A673 (cell line): ENCODE measurements around the gene MYOZ3. TPM values are rescaled to one million over a fixed set of nuclear protein-coding genes. Genes with fewer than 3 reads are reported as not detected.

ENCODE experiments used
- BruUV-seq: library from RNA; stranded (reverse); fragments of 400-500 nt; replicated peaks from 2 replicates; lab custom pipeline; 2021; lab: Mats Ljungman, UMichigan
- CTCF ChIA-PET: fragments of 300-600 bp; sonication (Branson Sonifier 250); formaldehyde crosslinking; loops from one replicate; lab custom pipeline; 2022; ENCODE audit warnings: antibody characterized with exemption; lab: Charles Lee
- POLR2A ChIA-PET: fragments of 300-600 bp; sonication (Branson Sonifier 250); formaldehyde crosslinking; loops from one replicate; lab custom pipeline; 2022; ENCODE audit warnings: antibody characterized with exemption; ENCODE audit not compliant: low non-redundant PET; lab: Charles Lee
- DNase-seq: peaks from one replicate; pipeline ENCODE4 v3.0.0-alpha.2; 2015; ENCODE audit warnings: low spot score
- H3K27ac ChIP-seq: fragments of 200-600 bp; sonication (generic); 2 replicates; pipeline ENCODE4 v1.5.1; 2016; ENCODE audit warnings: mixed run types, low read depth, mild to moderate bottlenecking, mixed read lengths, antibody characterized with exemption, low read length; ENCODE audit not compliant: poor library complexity, severe bottlenecking
- H3K27me3 ChIP-seq: fragments of 200-600 bp; sonication (generic); replicated peaks from 2 replicates; pipeline ENCODE4 v1.6.1; 2017; ENCODE audit warnings: mixed run types, low read depth, mild to moderate bottlenecking, mixed read lengths, antibody characterized with exemption, low read length; ENCODE audit not compliant: insufficient read depth, poor library complexity
- H3K36me3 ChIP-seq: fragments of 200-600 bp; sonication (generic); 2 replicates; pipeline ENCODE4 v1.6.1; 2016; ENCODE audit warnings: mixed run types, mild to moderate bottlenecking, mixed read lengths, antibody characterized with exemption, low read length; ENCODE audit not compliant: insufficient read depth, poor library complexity, severe bottlenecking
- H3K4me1 ChIP-seq: fragments of 200-600 bp; sonication (generic); 2 replicates; pipeline ENCODE4 v1.6.1; 2017; ENCODE audit warnings: mixed run types, mild to moderate bottlenecking, mixed read lengths, antibody characterized with exemption, low read length; ENCODE audit not compliant: insufficient read depth, poor library complexity, severe bottlenecking
- H3K4me3 ChIP-seq: fragments of 200-600 bp; sonication (generic); 2 replicates; pipeline ENCODE4 v1.5.1; 2016; ENCODE audit warnings: low read depth, mixed run types, mild to moderate bottlenecking, mixed read lengths, low read length; ENCODE audit not compliant: poor library complexity, severe bottlenecking
- H3K9me3 ChIP-seq: fragments of 200-600 bp; sonication (generic); 2 replicates; pipeline ENCODE4 v1.6.1; 2016; ENCODE audit warnings: mixed run types, low read depth, mild to moderate bottlenecking, mixed read lengths, antibody characterized with exemption, low read length; ENCODE audit not compliant: poor library complexity, severe bottlenecking
- EZH2 ChIP-seq: fragments of 200-600 bp; sonication (generic); IDR thresholded peaks from 2 replicates; pipeline ENCODE4 v1.6.1; 2017; ENCODE audit warnings: borderline replicate concordance, low read depth, mild to moderate bottlenecking, mixed read lengths, antibody characterized with exemption, low read length; ENCODE audit not compliant: poor library complexity, severe bottlenecking
- intact Hi-C: fragments of 100-400 bp; cut with micrococcal nuclease; formaldehyde crosslinking; loops from one replicate; pipeline ENCODE4 v1.10.0; 2022; ENCODE audit not compliant: unreplicated experiment
- total RNA-seq: library from RNA; stranded (reverse); gene quantifications from 2 replicates; pipeline ENCODE4 v1.2.3, GENCODE V29; 2021
- TF ChIP-seq, protein P1 (sequence below): fragments of 300-800, 200-600 bp; sonication (generic); conservative IDR thresholded peaks from 2 replicates; pipeline ENCODE4 v1.5.1; 2017; ENCODE audit warnings: low read depth, mild to moderate bottlenecking, antibody characterized with exemption, low read length, moderate library complexity, mixed read lengths

Gene MYOZ3
- total RNA-seq, 1 experiment from 2014 or later, result 2.4 TPM

DNA sequence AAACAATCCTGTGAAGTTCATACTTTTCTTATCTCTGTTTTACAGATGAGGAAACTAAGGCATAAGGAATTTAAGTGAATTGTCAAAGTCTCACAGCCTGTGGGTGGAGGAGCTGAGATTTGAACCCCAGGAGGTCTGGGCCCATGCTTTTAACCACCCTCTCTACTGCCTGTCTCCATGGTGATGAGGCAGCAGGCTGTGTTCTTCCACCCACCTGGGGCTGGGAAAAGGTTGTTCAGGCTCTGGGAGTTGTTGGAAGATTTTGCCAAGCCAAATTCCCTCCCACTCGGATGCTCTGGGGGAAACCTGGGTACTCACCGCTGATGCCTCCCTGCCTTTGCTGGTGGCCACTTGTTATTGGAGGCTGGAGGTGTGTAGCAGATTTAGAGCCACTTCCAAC lies 38.9 kb upstream of the MYOZ3 start:
- no peak for DNase-seq
- ChIA-PET POLR2A (no interaction called here), CTCF (no interaction called here)
- H3K27ac ChIP-seq, result no peak overlapping the region
- TF ChIP-seq, protein P1, sequence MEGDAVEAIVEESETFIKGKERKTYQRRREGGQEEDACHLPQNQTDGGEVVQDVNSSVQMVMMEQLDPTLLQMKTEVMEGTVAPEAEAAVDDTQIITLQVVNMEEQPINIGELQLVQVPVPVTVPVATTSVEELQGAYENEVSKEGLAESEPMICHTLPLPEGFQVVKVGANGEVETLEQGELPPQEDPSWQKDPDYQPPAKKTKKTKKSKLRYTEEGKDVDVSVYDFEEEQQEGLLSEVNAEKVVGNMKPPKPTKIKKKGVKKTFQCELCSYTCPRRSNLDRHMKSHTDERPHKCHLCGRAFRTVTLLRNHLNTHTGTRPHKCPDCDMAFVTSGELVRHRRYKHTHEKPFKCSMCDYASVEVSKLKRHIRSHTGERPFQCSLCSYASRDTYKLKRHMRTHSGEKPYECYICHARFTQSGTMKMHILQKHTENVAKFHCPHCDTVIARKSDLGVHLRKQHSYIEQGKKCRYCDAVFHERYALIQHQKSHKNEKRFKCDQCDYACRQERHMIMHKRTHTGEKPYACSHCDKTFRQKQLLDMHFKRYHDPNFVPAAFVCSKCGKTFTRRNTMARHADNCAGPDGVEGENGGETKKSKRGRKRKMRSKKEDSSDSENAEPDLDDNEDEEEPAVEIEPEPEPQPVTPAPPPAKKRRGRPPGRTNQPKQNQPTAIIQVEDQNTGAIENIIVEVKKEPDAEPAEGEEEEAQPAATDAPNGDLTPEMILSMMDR, result no peak
- no peak for TF ChIP-seq EZH2
- no peaks in the 10 kb centered on the region for H3K27me3 ChIP-seq
- H3K4me3 ChIP-seq, result no peak overlapping the region
- no peaks in the 10 kb centered on the region for H3K36me3 ChIP-seq
- H3K9me3 ChIP-seq, result no peaks in the 10 kb centered on the region
- H3K4me1 ChIP-seq, result peaks cover 81% of the 10 kb centered on the region
- no TSS peak for BruUV-seq
- intact Hi-C loops, result no loop called here

DNA sequence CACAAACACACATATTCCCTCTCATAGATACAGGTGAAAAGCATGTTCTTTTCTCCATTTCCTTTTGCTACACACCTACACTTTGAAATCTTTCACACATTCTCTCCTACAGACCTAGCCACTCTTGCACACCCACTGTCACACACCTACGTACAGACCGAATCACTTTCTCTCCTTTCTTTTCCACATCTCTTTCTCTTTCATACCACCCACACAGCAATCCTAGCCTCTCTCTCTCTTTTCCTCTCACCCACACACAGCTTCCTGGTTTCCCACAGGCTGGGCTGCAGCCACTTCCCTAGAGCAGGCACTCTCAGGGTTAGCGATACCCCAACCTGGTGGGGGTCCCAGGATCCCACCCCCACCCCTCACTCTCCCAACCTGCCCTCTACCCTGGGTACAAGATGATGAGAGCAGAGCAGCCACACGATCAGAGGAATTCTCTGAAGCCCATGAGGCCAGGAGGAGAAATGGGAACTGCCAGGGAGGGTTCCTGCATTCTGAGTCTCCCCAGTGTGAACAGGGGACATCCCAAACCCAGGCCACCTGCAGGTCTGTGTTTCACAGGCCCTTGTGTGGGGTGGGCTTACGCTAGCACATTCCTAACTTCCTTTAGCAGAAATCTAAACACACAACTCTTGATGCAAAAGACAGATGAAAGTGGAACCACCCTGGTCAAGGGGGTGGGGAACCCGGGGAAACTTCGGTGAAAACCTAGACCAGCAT lies 37.7 kb upstream of the MYOZ3 start:
- POLR2A ChIA-PET, result interaction anchor here (0.6 kb wide), 1 partner anchor 17 kb away, joined by 3 read pairs; no protein-coding TSS in a partner anchor

DNA sequence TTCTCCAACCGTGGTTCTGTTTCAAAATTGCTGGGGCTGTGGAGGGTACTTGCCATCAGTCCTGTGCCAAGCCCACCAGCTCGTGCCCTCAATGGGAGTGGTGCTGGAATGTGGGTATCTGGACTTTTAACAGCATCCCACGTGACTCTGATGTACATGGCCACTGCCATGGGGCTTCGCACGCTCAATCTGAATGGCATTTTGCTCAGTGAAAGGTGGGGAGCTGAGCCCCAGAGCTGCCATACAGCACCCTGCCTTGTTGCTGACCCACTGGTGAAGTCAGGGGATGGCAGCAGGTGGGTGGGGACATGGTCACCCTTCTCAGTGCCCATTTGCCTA lies 37.2 kb upstream of the MYOZ3 start:
- BruUV-seq, result no TSS peak
- Histone ChIP-seq H3K4me3 (no peak overlapping the region), H3K9me3 (no peaks in the 10 kb centered on the region), H3K36me3 (no peaks in the 10 kb centered on the region), H3K27ac (no peak overlapping the region), H3K27me3 (no peaks in the 10 kb centered on the region), H3K4me1 (peaks cover 71% of the 10 kb centered on the region)
- POLR2A ChIA-PET, result no interaction called here
- CTCF ChIA-PET, result no interaction called here
- no peak for TF ChIP-seq EZH2
- TF ChIP-seq, protein P1, result no peak
- intact Hi-C loops, result no loop called here
- DNase-seq, result no peak

More for the DNA sequence above, 37.7 kb upstream of the MYOZ3 start:
- BruUV-seq, result no TSS peak
- Histone ChIP-seq H3K27ac (peak overlapping the region; percentile 8), H3K27me3 (no peaks in the 10 kb centered on the region), H3K36me3 (no peaks in the 10 kb centered on the region), H3K4me1 (peaks cover 76% of the 10 kb centered on the region), H3K9me3 (no peaks in the 10 kb centered on the region), H3K4me3 (no peak overlapping the region)
- DNase-seq, result no peak
- CTCF ChIA-PET, result no interaction called here
- no peak for TF ChIP-seq EZH2
- TF ChIP-seq, protein P1, result no peak
- intact Hi-C loops, result no loop called here
